ENCODE measurements around the gene FAF1.

DNA sequence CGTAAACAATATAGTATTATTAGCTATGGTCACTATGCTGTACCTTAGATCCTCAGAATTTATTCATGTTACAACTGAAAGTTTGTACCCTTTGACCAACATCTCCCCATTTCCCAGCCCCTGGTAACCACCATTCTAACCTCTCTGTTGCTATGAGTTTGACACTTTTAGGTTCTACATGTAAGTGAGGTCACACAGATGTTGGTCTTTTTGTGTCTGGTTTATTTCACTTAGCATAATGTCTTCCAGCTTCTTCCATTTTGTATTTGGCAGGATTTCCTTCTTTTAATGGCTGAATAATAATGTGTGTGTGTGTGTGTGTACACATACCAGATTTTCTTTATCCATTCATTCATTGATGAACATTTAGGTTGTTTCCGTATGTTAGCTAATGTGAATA is 139.5 kb downstream of the FAF1 start:
- TF ChIP-seq, protein P1, sequence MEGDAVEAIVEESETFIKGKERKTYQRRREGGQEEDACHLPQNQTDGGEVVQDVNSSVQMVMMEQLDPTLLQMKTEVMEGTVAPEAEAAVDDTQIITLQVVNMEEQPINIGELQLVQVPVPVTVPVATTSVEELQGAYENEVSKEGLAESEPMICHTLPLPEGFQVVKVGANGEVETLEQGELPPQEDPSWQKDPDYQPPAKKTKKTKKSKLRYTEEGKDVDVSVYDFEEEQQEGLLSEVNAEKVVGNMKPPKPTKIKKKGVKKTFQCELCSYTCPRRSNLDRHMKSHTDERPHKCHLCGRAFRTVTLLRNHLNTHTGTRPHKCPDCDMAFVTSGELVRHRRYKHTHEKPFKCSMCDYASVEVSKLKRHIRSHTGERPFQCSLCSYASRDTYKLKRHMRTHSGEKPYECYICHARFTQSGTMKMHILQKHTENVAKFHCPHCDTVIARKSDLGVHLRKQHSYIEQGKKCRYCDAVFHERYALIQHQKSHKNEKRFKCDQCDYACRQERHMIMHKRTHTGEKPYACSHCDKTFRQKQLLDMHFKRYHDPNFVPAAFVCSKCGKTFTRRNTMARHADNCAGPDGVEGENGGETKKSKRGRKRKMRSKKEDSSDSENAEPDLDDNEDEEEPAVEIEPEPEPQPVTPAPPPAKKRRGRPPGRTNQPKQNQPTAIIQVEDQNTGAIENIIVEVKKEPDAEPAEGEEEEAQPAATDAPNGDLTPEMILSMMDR (IDR thresholded peaks at IDR 0.05), result no peak
- TF ChIP-seq POLR2A (IDR thresholded peaks at IDR 0.05; ENCODE audit: low read depth) (no peak), EP300 (IDR thresholded peaks at IDR 0.05) (no peak), POLR2AphosphoS5 (IDR thresholded peaks at IDR 0.05) (no peak)

Measured in esophagus muscularis mucosa (tissue), 4 donors.